CD1c-positive myeloid dendritic cell (primary cell): ENCODE measurements around the gene ZNF580.
A peak's percentile ranks its signal among the peaks of the same experiment; 100 is the strongest.

ENCODE experiments used
- DNase-seq: peaks from one replicate; pipeline ENCODE4 v3.0.0-alpha.2; 2016; ENCODE audit errors: extremely low spot score

The ZNF580 gene

DNA sequence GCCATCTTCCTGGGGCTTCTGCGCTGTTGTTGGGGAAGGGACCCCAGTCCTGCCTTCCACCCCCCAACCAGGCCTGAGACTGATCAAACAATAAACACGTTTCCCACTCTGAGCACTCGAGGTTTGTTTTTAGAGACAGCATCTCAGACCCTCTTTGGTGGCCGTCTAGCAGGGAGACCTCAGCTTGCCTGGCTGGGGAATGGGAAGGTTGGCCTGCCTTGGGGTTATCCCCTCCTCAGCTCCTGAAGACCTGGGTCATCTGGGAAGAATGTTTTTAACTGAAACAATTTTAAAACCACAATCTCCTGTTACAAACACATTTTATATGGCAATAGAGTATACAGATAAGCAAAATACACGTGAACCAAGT is 4.7 kb downstream of the ZNF580 start:
- no peak for DNase-seq

DNA sequence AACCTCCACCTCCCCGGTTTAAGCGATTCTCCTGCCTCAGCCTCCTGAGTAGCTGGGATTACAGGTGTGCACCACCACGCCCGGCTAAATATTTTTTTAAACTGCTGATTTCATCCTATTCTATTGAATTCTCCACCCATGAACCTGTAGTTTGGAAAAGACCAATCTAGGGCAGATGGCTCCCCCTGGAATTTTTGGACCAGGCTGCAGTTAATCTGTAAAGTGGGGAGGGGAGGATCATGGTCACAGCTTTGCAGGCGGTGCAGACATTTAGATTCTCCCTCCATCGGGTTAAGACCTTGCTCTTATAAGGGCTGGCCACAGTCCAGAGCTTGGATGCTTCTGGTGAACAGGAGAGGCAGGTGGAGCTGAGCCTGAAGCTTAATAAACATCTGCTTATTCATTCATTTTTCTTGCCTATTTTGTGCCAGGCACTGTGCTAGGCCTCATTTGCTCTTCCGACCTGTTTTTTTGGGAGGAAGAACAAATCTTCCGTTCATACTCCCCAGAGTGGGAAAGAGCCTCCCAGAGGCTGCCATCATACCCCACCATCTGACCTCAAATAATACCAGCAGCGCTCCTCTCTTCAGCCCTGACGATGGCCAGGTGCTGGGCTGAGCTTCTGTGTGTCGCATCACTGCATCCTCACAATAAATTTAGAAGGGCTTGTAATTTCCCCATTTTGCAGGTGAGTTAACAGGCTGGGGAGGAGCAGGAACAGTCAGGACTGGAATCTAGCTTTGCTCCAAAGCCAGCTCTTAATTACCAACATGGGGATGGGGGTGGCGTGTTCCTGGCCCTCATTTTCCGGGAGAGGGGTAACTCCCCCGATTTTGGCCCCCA is 6.3 kb downstream of the ZNF580 start:
- no peak for DNase-seq

GRCh38 chr19:55647732-55648584 is 7.2 kb downstream of the ZNF580 start, which contains the start of gene CCDC106:
CCDC106 (plus strand) TSS chr19:55648212; CDS start chr19:55649047, 835 bp downstream.
- peak; percentile 51 for DNase-seq

- no peak for DNase-seq
These were observed 7.9 kb downstream of the ZNF580 start for GRCh38 chr19:55648585-55649267.

DNA sequence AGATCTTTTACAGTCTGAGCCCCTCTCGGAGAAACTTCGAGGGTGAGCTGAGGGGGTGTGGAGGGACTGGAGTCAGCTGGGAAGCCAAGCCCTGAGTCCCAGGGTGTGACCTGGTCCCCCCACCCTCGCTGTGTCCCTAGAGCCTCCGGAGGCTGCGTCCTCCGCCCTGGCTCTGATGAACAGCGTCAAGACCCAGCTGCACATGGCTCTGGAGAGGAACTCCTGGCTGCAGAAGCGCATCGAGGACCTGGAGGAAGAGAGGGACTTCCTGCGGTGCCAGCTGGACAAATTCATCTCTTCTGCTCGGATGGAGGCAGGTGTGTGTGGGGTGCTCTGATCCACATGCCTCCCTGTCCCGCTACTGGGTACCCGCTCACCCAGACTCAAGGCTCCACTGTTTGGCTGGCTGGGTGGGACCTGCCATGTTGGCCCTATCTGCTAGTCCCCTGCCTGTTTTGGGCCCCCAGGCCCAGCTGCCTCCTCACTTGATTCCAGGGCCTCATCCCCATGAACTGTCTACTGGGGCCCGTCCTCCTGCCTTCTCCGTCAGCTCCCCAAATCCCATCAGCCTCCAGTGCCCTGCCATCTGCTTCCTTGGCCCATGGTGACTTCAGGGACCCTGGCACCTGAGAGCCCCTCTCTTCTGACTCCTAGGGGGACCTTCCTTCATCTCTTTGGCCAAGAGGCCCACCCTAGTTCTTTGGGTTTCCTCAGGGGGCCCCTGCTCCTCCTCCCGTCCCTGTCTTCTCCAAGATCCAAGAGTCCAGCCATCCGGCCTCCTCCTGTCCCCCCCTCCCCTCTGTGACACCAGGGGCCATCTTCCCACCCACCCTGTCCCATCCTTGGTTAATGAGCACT is 8.7 kb downstream of the ZNF580 start:
- no peak for DNase-seq

GRCh38 chr19:55650126-55650557 is 9.3 kb downstream of the ZNF580 start:
- DNase-seq: no peak

GRCh38 chr19:55650602-55651230 is 9.9 kb downstream of the ZNF580 start:
- no peak for DNase-seq

- DNase-seq: no peak
These were observed 10.4 kb downstream of the ZNF580 start for GRCh38 chr19:55651236-55651635.

GRCh38 chr19:55652311-55653128 is 11.7 kb downstream of the ZNF580 start:
- DNase-seq: no peak

- peak; percentile 99 for DNase-seq
These were observed 13.0 kb downstream of the ZNF580 start for GRCh38 chr19:55653651-55654322.

- DNase-seq: peak; percentile 100
These were observed 13.6 kb downstream of the ZNF580 start for GRCh38 chr19:55654323-55654867.

GRCh38 chr19:55654868-55655647 is 14.3 kb downstream of the ZNF580 start, which contains the start of gene U2AF2:
U2AF2 (plus strand) TSS chr19:55655035; CDS start chr19:55655105, 70 bp downstream.
- peak; percentile 97 for DNase-seq

GRCh38 chr19:55655648-55656040 is 14.8 kb downstream of the ZNF580 start:
- no peak for DNase-seq

GRCh38 chr19:55656552-55656951 is 15.8 kb downstream of the ZNF580 start:
- no peak for DNase-seq

GRCh38 chr19:55656988-55657747 is 16.4 kb downstream of the ZNF580 start:
- no peak for DNase-seq

DNA sequence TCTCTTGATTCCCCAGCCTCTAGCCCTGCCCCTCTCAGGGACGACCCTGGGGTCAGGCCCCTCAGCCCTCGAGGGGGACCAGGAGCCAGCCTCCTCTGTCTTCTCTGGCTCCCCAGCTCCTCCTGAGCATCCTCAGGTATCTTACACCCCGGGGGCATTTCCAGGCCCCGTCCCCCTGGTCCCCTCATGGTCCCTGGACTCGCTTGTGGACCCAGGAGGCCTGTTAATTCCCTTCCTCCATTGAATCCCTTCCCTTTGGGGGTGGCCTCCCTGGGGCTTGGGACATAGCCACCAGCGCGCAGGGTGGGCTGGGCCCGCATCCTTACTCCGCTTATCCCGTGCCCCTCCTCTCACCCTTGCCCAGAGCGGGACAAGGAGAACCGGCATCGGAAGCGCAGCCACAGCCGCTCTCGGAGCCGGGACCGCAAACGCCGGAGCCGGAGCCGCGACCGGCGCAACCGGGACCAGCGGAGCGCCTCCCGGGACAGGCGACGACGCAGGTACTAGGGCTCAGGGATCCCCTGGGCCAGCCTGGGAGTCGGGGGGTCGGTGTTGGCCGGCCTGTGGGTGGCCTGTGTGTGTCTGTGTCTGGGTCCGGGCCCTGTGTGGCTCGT is 18.2 kb downstream of the ZNF580 start:
- no peak for DNase-seq

DNA sequence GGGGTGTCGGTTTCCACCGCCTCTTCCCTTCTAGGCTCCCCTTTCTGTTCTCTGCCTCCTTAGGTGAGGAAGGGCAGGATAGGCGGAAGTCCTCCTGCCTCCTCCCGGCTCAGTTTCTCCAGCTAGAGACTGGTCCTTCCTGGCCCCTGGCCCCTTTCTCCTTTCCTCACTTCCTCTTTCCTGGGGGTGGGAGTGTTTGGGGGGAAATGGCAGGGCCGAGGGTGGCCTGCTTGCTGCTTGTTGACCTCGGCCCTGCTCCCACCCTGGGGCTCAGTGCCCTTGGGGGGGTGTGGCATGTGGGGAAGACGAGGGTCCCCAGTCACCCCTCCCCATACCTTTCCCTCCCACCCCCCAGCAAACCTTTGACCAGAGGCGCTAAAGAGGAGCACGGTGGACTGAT is 19.0 kb downstream of the ZNF580 start:
- DNase-seq: no peak
